Middle frontal gyrus (tissue), 1 donor: ENCODE data around the gene SCN2B.
"Not testable (repeated sequence)": the region's sequence is repeated elsewhere in the genome, so short reads cannot be mapped to it uniquely, and the experiment has no call there.

Experiments used
- DNase-seq: peaks from one replicate; pipeline ENCODE4 v3.0.0-alpha.2; 2015; ENCODE audit warnings: low spot score; ENCODE audit errors: extremely low spot score

Gene SCN2B

DNA sequence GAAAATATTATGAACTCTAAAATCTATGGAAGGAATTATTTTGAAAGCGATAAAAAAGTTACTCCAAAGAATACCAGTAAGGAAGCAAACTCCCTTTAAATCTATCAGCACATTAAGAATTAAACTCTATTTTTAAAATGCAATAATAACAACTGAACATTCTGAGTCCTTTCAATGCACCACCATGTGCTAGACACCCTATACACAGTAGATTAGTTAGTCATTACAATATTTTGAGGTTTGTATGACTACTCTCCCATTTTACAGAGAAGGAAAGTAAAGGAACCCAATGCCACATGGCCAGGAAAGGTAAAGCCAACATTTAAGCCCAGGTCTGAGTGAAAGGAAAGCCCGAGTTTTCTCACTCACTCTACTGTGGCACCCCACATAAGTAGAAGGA lies 30.6 kb upstream of the SCN2B start:
- no peak for DNase-seq

- no peak for DNase-seq
Observed at GRCh38 chr11:118206391-118207031, 30.1 kb upstream of the SCN2B start.

GRCh38 chr11:118205606-118206378 lies 29.4 kb upstream of the SCN2B start:
- no peak for DNase-seq

DNA sequence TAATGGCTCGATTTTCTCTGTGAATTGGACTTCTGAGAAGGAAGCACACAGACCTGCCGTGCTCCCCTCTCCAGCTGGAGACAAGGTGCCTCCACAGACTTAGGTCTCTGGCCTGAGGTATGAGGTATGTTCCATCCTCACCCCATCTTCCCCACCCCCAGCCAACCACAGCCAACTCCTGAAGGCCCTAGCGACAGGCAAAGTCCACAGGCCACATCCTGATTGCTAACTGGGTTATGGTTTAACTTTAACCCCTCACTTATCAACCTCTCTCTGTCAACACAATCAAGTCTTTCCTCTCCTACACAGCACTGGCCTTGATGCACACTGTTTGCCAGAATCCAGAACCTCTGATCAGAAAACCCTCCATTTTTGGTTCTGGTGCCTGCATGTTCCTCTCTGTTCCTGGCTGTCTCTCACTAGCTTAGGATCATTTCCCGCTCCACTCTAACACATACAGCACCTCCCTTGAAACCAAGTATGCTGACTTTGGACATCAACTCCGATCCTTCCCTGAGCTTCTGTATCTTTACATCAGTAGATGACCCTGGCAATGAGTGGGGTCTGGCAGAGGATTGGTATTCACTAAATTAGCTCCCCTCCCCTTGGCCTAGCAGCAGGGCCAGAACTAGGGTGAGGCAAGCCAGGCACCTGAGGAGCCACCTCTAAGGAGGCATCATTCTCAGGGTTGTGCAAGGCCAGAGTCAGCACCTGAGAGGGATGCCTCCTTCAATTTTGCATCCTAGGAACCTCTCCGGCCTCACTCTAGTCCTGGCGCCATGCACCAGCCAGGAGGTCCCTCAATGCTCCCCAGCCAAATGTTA lies 26.4 kb upstream of the SCN2B start:
- no peak for DNase-seq

- no peak for DNase-seq
Observed at GRCh38 chr11:118201966-118202365, 25.5 kb upstream of the SCN2B start.

DNA sequence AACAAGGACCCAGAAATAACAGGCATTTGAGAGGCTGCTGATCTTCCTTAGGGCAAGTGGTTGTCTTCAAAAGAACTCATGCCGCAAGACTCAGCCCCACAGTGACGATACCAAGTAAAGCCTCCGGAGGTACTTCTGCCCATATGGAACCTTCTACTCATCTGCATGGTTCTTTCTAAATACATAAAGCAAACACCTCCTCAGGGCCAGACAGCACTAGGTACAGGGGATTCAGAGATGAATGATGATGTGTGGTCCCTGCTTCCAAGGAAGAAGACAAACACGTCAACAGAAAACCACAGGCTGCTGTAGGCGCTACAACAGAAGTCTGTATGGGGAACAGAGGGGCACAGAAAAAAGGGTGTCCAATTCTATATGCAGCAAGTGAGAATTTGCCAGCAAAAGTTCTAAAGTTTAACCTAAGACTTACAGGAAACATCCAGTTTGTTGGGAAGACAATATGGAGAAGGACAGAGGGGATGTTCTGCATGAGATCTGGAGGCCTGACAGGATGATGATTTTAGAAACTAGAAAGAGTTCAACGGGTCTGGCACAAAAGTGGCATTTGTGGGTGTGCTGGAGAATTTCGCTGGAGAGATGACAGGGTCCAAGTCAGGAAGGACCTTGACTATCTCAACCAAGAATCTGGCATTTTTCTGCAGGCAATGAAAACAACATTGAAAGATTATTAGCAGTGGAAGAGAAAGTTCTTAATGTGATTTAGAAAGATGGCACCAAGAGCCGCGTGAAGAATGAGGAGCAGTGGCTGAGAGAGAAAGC lies 24.7 kb upstream of the SCN2B start:
- DNase-seq = no peak

GRCh38 chr11:118200497-118200896 lies 24.1 kb upstream of the SCN2B start:
- no peak for DNase-seq

DNA sequence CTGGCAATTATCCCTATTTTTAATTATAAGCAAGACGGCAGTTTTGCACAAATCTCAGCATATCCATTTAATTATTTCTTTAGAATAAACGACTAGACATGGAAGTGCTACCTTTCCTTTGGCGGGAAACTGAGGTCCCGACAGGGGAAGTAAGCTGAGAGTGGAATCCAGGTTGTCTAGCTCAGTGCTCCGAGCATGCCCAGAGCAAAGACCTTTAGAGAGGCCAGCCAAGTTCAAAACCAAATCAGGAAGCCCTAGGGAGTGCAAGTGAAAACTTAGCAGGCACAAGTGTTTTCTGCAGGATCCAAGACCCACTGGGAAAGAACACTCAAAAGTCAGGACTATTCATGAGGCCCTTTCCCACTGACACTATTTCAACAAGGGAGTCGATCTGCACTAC lies 22.7 kb upstream of the SCN2B start:
- DNase-seq = no peak

DNA sequence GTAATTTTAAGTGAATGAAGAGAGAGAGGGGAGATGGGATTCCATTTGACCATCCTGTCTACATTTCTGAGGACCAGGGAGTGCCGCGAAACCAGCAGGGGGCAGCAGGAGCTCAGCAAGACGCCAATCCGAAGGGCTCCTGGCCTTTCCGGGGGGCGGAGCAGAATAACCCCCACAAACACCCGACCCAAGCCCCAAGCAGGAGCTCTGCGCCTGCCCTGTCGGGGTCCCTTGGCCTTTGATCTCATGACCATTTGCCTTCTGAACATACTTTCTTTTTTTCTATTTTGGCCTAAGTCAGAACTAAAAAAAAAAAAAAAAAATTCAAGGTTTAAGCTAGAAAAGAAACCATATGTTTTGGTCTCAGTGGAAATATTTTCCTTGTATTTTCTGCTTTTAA lies 21.9 kb upstream of the SCN2B start:
- peak; percentile 36 for DNase-seq

GRCh38 chr11:118194835-118195627 lies 18.6 kb upstream of the SCN2B start:
- DNase-seq = peak; percentile 38

GRCh38 chr11:118193910-118194566 lies 17.6 kb upstream of the SCN2B start:
- DNase-seq = no peak

- not testable (repeated sequence) for DNase-seq
Observed at GRCh38 chr11:118192817-118193216, 16.4 kb upstream of the SCN2B start.

DNA sequence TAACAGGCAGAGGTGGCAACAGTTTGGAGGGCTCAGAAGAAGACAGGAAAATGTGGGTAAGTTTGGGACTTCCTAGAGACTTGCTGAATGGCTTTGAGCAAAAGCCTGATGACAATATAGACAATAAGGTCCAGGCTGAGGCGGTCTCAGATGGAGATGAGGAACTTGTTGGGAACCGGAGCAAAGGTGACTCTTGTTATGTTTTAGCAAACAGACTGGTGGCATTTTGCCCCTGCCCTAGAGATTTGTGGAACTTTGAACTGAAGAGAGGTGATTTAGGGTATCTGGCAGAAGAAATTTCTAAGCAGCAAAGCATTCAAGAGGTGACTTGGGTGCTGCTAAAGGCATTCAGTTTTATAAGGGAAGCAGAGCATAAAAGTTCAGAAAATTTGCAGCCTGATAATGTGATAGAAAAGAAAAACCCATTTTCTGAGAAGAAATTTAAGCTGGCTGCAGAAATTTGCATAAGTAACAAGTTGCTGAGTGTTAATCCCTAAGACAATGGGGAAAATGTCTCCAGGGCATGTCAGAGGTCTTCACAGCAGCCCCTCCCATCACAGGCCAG lies 14.6 kb upstream of the SCN2B start:
- DNase-seq = not testable (repeated sequence)

- no peak for DNase-seq
Observed at GRCh38 chr11:118186346-118187107, 10.1 kb upstream of the SCN2B start.

DNA sequence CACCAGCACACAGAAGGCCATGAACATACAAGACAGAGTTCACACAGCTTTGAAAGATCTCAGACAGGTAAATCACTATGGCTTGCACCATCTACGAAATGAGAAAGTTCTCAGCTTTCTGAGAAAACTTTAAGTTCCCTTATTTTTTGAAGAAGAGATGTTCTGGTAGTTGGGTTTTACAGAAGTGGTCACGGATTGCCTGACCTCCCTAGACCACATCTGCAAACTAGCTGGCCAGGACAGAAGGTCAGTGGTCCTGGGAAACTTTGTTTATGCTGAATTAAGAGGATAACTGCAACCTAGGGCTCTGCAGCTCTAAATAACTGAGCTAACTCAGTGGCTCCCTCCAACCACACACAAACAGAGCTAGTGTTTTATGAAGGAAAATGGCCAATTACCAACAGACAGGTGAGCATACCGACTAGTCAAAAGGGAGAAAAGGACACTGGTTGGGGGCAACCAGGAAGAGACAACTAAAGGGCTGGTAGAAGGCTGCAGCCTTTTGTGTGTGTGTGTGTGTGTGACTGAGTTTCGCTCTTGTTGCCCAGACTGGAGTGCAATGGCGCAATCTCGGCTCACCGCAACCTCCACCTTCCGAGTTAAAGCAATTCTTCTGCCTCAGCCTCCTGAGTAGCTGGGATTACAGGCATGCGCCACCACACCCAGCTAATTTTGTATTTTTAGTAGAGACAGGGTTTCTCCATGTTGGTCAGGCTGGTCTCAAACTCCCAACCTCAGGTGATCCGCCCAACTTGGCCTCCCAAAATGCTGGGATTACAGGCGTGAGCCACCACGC lies 8.5 kb upstream of the SCN2B start:
- DNase-seq = no peak

- not testable (repeated sequence) for DNase-seq
Observed at GRCh38 chr11:118183691-118184090, 7.3 kb upstream of the SCN2B start.

GRCh38 chr11:118180300-118180703 lies 3.9 kb upstream of the SCN2B start:
- DNase-seq = peak; percentile 81

- no peak for DNase-seq
Observed at GRCh38 chr11:118176778-118177134, 317 bp upstream of the SCN2B start.
